GM10847 (cell line): Measurements from ENCODE around the gene XXYLT1.

Source experiments
- POLR2A ChIP-seq: IDR thresholded peaks from 2 replicates; pipeline ENCODE4 v1.6.1; 2011; ENCODE audit not compliant: insufficient read length; ENCODE audit errors: extremely low read depth

The XXYLT1 gene

GRCh38 chr3:195191580-195191979 is 79.4 kb downstream of the XXYLT1 start:
- no peak for TF ChIP-seq POLR2A

GRCh38 chr3:195189821-195190220 is 81.1 kb downstream of the XXYLT1 start:
- no peak for TF ChIP-seq POLR2A

- no peak for TF ChIP-seq POLR2A
Measured at GRCh38 chr3:195188426-195188927, 82.5 kb downstream of the XXYLT1 start.

- no peak for TF ChIP-seq POLR2A
Measured at GRCh38 chr3:195187609-195188425, 83.1 kb downstream of the XXYLT1 start.

GRCh38 chr3:195186041-195186709 is 84.8 kb downstream of the XXYLT1 start:
- no peak for TF ChIP-seq POLR2A

GRCh38 chr3:195185583-195185982 is 85.4 kb downstream of the XXYLT1 start:
- TF ChIP-seq POLR2A: no peak

GRCh38 chr3:195184716-195185421 is 86.1 kb downstream of the XXYLT1 start:
- no peak for TF ChIP-seq POLR2A

GRCh38 chr3:195183071-195183776 is 87.7 kb downstream of the XXYLT1 start:
- TF ChIP-seq POLR2A: no peak

GRCh38 chr3:195182470-195182795 is 88.5 kb downstream of the XXYLT1 start:
- TF ChIP-seq POLR2A: no peak

GRCh38 chr3:195181741-195182469 is 89.1 kb downstream of the XXYLT1 start:
- TF ChIP-seq POLR2A: no peak

GRCh38 chr3:195181113-195181498 is 89.9 kb downstream of the XXYLT1 start:
- no peak for TF ChIP-seq POLR2A

- no peak for TF ChIP-seq POLR2A
Measured at GRCh38 chr3:195180490-195181112, 90.4 kb downstream of the XXYLT1 start.

GRCh38 chr3:195179776-195180489 is 91.0 kb downstream of the XXYLT1 start:
- TF ChIP-seq POLR2A: no peak

- no peak for TF ChIP-seq POLR2A
Measured at GRCh38 chr3:195178124-195178910, 92.6 kb downstream of the XXYLT1 start.
